HG03064 (cell line): ENCODE measurements around the gene ATP8A1.

ENCODE experiments used
- ATAC-seq: cut with Tn5 transposase; IDR thresholded peaks from one replicate; pipeline ENCODE4 v1.9.1; 2021; ENCODE audit warnings: low read depth; ENCODE audit not compliant: unreplicated experiment

Gene ATP8A1

DNA sequence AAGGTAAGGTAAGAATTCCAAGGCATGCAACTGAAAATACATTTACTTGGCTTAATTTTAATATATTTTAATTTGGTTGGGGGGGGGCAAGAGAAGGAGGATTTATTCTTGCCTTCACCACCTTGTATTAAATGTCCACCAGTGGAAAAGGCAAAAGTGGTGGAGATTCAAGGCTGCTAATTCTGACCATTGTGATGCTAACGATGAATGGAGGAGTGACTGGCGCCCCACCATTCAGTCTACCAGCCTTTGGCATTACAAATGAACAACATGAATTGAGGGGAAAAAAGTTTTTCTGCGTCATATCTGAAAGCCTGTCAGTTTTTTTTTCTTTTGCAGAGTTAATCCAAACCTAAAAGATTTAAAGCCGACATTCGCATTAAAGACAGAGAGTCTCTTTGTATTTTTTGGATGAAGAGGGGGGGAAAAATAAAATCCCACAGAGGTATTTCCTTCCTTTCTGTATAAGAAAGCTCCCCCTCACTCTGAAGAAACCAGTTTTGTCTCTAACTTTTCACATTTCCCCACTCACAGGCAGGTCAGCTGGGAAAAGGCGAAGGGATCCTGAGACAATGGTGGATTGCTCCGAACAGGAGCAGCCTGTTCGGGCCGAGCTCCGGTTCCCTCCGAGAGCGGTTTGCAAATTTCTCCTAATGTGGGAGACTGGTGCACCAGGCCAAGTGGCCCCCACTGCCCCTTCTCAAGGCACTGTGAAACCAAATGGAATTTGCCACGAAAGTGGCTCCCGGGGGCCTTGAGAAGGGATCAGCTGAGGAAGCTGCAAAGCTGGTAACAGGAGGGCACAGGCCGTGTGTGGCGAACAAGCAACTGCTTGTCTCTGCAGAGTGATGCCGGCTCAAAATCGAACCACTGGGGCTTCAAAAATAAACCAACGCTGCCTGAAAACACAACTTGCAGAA, 231.5 kb downstream of the ATP8A1 start:
- no peak for ATAC-seq

DNA sequence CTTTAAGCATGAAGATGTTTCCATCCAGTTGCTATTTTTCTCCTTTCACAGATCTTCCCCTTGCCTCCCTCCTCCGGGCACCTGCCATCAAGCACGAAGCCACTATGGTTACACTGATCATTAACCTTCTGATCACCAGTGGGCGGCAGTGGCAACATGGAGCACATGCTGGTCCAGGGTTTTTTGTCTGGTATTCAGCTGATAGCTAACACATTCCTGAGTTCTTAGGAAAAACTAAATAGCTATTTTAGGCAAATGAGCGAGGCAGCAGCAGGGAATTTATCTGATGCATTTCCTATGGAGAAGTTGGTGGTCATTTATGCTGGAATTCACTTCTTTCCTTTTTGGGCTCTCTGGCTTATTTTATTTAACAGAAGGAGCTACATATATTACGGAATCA, 236.8 kb downstream of the ATP8A1 start:
- ATAC-seq, result no peak

DNA sequence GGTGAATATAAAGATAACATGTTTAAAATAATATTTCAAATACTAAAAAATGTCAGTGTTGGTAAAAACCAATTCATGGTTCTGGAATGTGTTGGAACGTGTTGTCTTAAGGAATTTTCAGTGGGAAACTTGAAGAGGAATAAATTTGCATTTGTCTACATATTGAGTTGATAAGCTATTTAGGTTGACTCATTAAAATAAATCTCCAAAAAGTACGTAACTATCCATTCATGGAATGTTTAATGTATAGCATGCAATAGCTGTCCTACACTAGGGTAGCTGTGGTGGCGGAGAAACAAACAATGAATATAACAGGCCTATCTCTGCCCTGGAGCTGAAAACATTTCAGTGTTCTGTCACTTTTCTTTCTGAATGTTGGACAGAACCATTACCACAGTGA, 239.4 kb downstream of the ATP8A1 start:
- no peak for ATAC-seq

DNA sequence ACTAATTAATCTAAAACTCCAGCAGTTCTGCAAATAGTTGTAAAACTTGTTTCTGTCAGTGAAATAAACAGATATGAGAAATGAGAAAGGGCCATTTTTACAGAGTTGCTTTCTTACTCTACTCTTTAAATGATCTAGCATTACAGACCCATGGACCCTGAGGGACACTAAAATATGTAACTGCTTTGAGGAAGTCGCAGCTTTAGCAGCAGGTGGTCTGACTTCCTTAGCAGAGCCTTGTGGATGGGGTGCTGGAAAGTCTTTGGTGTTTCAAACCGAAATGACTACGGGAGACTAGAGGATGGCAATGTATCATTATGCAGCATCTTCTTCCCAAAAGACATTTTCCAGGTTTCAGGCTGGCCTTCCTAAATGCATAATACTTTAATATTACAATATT, 240.9 kb downstream of the ATP8A1 start:
- ATAC-seq, result no peak

DNA sequence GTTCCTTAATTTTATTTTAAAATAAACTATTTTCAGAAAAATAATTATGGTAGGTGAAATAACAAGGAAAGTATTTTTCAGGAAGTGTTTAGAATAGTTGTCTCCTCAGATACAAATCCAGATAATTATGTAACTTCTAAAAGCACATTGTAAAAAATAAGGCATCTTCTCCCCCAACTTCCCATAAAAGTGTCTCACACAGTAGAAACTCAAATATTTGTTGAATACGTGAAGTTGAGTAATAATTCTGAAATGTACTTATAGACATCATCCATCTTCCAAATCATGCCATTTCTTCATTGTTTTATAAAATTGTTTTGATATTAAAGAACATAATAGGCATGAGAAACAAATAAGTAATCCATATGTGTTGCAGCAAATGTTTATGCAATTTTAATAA, 241.6 kb downstream of the ATP8A1 start:
- no peak for ATAC-seq

DNA sequence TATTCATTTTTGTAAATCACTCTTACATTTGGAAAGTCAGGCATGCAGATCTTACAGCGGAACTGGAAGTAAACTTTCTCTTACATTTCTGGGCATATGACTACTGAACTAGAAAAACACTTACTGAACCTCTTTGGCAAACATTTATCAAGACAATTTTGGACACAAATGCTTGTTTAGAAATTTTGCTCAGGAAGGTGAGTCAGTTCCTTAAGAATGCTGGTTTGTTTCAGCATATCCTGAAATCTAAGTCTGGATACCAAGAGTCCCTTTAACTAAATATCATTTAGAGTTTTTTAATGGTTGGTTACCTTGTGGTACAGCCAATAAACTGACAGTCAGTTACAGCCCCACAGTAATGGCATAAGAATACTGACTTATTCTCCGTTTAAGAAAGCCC, 244.7 kb downstream of the ATP8A1 start:
- ATAC-seq, result no peak

DNA sequence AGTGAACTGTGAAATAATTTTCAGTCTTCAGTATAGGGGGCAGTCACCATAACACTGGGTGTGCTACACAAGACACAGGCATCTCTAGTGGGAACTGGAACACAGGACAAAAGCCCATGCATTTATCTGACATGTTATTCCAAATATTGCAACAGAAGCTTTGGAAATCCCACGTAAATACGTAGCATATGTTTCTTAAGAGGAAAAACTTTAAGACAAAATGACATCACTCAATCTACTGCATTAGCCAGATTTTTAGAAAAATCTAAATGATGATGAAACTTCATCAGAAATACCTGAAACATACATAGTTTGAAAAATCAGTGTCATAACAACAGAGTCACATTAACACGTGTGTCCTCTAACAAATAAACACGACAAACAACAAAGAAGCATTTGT, 245.1 kb downstream of the ATP8A1 start:
- ATAC-seq, result no peak

DNA sequence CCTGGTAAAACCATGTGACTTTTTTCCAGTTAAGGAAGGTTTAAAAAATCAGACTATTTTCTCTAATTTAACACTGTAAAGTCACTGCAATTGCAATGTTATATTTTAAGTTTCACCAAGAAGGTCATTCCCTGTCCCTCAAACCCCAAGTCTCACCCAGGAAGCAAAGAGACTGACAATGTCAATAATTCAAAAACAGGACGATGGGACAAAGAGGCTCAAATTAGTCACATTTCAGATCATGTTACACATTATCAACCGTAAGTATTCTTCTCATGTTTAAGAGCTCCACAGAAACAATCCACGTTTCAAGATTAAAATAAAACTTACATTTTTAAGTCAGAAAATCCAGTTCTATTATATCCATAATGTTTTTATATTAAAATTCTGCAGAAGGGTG, 246.5 kb downstream of the ATP8A1 start:
- no peak for ATAC-seq

DNA sequence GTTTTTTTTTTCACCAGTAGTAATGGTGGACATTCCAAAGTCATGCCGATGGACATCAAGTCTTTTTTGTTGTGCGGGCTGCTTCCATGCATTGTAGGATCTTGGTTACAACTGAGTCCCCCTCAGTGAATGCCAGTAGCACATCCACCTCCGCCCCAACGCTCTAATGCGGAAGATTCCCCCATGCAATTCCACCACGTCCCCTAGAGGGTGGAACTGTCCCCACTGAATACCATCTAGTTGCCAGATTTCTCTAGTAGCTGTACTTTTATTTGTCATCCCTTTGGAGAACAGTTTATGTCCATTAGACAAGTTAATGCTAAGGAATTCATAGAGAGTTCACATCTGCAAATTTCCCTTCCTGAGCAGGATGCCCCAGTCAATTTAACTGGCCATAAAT, 252.9 kb downstream of the ATP8A1 start:
- ATAC-seq, result no peak

DNA sequence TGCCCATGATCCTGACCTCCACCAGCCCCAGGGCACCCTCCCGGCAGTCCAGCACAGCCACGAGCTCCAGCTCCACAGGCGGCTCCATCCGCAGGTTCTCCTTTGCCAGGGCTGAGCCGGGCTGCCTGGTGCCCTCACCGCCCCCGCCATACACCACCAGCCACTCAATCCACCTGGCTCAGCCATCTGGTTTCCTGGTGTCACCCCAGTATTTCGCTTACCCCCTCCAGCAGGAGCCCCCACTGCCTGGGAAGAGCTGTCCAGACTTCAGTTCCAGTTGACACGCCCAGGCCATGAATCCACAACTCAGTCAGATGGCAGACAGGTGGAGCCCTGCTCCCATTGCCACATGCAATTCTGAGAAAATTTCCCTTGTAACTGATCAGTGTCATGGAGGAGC, 255.7 kb downstream of the ATP8A1 start:
- no peak for ATAC-seq

DNA sequence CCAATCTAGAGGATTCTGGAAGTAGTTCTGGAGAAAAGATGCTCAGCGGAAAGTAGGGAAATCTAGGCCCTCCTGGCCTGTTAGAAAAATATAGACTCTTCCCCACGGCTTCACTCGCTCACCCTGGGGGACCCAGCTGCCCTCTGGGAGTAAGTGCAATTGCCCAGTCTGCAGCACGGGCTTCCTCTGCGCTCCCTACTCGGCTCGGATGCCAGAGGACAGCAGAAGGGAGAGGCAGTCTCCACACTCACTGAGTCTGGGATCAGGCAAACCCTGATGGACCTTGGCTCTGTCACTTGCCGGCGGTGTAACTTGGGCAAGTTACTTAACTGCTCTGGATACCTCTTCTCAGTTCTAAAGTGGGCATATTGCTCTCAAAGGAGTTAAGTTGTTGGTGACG, 257.5 kb downstream of the ATP8A1 start:
- ATAC-seq, result no peak

DNA sequence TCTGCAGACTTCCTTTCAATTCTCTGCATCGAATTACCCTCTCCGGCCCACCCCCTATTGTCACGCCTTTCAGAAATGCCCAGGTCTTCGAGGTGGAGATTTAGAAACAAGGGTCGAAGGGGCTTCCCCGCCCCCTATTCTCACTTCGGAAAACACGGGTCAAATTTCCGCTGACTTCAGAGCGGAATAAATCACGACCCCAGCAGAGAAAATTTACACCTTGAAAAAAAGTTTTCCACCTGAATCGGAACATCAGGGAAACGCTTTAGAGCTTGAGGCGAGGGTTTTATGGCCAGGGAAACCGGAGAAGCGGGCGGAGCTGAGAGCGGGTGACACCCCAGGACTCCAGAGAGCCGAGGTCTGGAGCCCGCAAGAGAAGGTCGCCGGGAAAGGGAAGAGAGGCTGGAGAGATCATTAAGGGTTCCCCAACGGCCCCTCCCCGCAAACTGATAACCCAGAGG, 258.0 kb downstream of the ATP8A1 start:
- no peak for ATAC-seq

DNA sequence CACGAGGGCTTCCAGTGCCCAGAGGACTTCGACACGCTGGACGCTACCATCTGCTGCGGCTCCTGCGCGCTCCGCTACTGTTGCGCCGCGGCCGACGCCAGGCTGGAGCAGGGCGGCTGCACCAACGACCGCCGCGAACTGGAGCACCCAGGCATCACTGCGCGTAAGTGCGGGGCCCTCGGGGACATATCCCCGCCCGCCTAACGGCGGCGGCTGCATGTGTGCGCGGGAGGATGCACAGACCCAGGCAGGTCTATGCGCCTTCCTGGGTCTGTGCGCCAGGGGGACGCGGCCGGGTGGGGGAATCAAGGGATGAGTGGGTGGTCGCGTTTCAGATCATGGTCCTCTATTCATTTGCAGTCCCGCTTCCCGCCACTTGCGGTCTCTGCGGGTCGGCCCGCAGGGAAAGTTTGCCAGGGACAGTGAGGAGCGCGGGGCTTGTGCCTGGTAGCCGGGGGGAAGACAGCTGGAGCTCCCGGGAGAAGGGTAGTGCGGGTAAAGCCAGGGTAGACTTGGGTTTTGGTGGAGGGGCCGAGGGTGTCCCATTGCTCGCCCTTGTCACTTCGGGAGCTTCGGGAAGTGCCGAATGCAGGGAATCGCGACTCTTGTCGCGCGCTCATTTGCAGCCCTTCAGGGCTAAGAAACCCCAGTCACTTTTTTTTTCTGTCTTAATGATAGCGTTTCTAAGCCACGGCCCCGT, 258.6 kb downstream of the ATP8A1 start:
- ATAC-seq, result no peak

DNA sequence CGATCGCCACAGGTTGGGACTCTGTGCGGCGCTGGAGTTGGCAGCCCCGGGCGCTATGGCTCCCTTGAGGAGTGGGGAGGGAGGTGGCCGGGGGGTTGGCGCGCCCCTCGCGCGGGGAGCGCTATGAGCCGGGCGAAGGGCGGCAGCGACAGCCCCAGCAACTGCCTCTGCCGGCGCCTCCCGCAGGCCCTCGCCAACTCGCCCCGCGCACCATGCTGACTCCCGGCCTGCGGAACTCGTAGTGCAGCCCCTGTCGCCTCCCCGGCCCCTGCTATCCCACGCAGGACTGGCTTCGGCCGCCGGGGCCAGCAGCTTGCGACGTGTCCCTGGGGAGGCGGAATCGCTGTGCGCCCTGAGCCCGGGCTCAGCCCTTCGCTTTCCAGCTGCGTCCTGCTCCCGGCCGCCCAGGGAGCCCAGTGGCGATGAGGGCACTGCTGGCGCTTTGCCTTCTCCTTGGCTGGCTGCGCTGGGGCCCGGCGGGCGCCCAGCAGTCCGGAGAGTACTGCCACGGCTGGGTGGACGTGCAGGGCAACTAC, 259.2 kb downstream of the ATP8A1 start:
- no peak for ATAC-seq

DNA sequence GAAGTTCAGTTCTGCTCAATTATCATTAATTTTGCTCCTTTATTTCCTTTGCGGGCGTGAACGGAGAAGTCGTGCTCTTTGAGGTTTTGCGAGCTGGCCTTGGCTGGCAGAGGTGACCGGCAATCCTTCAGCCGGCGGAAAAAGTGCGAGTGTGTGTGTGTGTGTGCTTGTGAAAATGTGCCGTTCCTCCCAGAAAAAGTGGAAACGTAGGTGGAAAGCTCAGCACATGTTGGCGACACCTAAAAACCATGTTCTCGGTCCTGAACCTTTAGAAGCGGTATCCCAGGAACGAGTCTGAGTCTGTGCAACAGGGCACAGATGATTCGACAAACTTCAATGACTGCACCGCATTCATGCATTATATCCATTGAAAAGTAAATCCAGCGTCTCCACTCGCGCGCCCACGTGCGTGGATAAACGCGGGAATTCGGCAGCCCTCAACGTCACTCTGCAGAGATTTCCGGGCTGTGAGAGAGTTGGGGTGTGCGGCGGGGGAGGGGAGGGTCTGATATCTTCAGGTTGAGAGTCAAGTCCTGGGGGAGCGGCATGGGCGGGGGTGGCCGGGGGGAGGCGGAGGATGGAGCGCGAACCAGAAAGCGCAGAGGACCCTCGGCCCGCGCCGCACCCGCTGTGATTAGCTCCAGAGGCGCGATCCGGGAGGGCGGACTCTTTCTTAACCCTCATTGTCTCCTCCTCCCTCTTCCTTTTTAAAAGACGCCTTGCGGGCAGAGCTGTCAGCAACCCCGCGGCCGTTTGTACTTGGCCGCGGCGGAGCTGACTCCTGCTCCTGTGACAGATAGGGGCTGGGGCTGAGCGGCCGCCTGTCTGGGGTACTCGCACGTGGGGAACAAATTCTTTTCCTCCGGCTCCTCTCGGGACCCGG, 259.9 kb downstream of the ATP8A1 start, which contains the start of gene SHISA3:
TSS of gene SHISA3 (plus strand) at position 737 of the 883 bp plus-strand sequence. CDS start 569 bp downstream, outside the sequence.
- no peak for ATAC-seq

DNA sequence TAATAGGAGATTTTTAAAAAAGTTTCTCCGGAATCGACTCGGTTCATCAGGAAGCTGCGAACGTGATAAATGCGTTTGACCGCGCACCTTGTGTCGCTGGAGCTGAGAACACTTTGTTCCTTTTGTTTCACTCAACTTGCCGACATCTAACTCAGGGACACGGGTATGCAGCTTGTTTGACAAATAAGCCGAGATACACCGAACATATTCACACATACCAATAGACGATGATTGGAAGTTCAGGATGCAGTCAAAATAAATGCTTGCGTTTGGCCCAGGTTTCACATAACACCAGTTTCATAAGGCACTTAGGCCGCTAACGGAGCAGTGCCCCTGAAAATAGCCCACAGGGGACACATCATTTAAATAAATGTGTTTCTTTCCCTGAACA, 260.5 kb downstream of the ATP8A1 start:
- no peak for ATAC-seq

DNA sequence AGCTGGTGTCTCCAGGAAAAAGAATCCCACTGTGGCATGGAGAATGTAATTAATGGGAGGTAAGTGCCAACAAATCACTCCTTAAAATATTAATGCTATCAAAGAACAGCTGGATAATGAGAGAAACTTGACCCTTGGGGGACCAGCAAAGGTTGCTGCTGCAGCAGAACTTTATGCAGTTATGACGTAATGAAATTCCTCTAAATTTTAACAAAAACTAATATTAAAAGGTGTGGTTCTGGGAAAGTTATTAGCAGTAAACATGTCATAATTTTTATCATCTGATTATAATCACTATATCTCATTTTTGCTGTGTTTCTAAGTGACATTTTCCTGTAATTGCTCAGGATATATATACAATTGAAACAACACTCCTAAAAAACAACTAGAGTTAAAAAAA, 261.3 kb downstream of the ATP8A1 start:
- ATAC-seq, result no peak

DNA sequence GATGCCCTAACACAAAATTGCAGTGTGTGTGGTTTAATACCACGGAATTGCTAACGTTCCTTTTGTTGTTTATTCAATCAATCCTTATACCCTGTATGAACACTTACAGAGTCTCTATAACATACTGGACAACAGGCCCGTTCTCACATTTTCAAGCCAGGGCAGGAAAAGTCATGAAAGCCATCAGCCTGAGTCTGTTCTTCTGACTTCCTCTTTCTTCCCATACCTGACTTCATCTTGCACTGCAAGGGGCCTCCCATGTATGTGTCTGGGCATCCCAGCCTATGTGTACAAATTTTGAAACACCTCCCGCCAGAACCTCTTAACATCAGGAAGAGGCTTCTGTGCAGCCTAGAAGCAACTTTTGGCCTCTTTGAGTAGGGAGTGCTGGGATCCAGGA, 264.5 kb downstream of the ATP8A1 start:
- no peak for ATAC-seq

DNA sequence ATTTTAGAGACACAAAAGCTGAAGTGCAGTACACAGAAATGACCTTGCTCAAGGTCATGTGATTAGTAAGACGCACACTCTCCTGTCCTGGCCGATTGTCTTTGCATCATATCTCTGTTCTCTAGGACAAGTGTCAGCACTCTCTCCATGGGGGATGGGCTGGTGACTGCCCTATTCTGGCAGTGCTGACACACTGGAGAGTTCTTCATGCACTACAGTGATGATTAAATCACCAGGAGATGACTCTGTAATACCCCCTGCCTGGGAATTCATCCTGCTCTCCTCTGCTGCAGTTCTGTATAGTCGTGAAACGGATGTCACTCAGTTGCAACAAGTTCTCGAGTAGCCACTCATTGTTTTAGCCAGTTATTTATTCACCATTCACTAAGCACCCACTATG, 264.9 kb downstream of the ATP8A1 start:
- ATAC-seq, result no peak

DNA sequence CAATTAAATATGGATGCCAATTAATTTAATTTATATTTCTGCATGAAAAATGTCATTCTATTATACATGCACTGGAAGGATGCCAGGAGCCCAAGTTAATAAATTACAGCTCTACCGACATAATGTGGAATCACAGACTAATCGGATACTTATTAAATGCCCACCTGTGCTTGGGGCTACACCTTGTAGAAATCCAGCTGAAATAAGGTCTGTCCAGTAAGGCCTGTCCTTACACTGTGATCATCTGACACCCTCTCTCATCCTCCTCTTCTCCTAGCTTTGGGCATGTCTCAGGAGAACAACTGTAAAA, 265.6 kb downstream of the ATP8A1 start:
- no peak for ATAC-seq
